GM21360 (cell line): Measurements from ENCODE around the gene PRR4.

Source experiments
- ATAC-seq: cut with Tn5 transposase; IDR thresholded peaks from one replicate; pipeline ENCODE4 v1.9.1; 2021; ENCODE audit warnings: mild to moderate bottlenecking, moderate library complexity; ENCODE audit not compliant: unreplicated experiment

Gene PRR4

GRCh38 chr12:10849425-10849878, at the start of gene PRR4:
TSS of gene PRR4 (minus strand) at chr12:10849475. CDS start at chr12:10849437, 38 bp downstream.
- ATAC-seq: no peak

GRCh38 chr12:10896854-10897253, 47.6 kb upstream of the PRR4 start:
- no peak for ATAC-seq

GRCh38 chr12:10891937-10892336, 42.7 kb upstream of the PRR4 start:
- no peak for ATAC-seq

- ATAC-seq: no peak
These were observed 40.0 kb upstream of the PRR4 start for GRCh38 chr12:10889226-10889625.

- ATAC-seq: no peak
These were observed 34.9 kb upstream of the PRR4 start, which contains the start of gene PRH1 for GRCh38 chr12:10884086-10884725. TSS of gene PRH1 (minus strand) at chr12:10884255. CDS start at chr12:10884217, 38 bp downstream.

- ATAC-seq: no peak
These were observed 24.1 kb upstream of the PRR4 start for GRCh38 chr12:10873378-10873777.

GRCh38 chr12:10867381-10867780, 18.1 kb upstream of the PRR4 start:
- ATAC-seq: no peak

GRCh38 chr12:10863512-10864218, 14.4 kb upstream of the PRR4 start:
- ATAC-seq: no peak

GRCh38 chr12:10861366-10861765, 12.1 kb upstream of the PRR4 start:
- ATAC-seq: no peak

- ATAC-seq: no peak
These were observed 6.5 kb upstream of the PRR4 start for GRCh38 chr12:10855807-10856206.

- ATAC-seq: no peak
These were observed 4.5 kb upstream of the PRR4 start for GRCh38 chr12:10853776-10854175.

- ATAC-seq: no peak
These were observed 2.1 kb upstream of the PRR4 start for GRCh38 chr12:10851243-10851858.

- ATAC-seq: no peak
These were observed 1.5 kb downstream of the PRR4 start for GRCh38 chr12:10847744-10848143.

- ATAC-seq: no peak
These were observed 6.4 kb downstream of the PRR4 start for GRCh38 chr12:10842862-10843261.

GRCh38 chr12:10838461-10838860, 10.8 kb downstream of the PRR4 start:
- no peak for ATAC-seq

GRCh38 chr12:10829994-10830393, 19.3 kb downstream of the PRR4 start:
- no peak for ATAC-seq

GRCh38 chr12:10826258-10826657, 23.0 kb downstream of the PRR4 start, which contains the start of gene TAS2R10:
TSS of gene TAS2R10 (minus strand) at chr12:10826358. CDS start at chr12:10826269, 89 bp downstream.
- ATAC-seq: no peak

GRCh38 chr12:10824957-10825356, 24.3 kb downstream of the PRR4 start:
- no peak for ATAC-seq

GRCh38 chr12:10811883-10812536, 37.3 kb downstream of the PRR4 start:
- ATAC-seq: no peak

GRCh38 chr12:10810068-10810467, 39.2 kb downstream of the PRR4 start, which contains the start of gene TAS2R9:
TSS of gene TAS2R9 (minus strand) at chr12:10810168. CDS start at chr12:10810075, 93 bp downstream.
- no peak for ATAC-seq

- no peak for ATAC-seq
These were observed 42.1 kb downstream of the PRR4 start, which contains the start of gene TAS2R8 for GRCh38 chr12:10807186-10807585. TSS of gene TAS2R8 (minus strand) at chr12:10807286. CDS start at chr12:10806980, 306 bp downstream.
